GM20431 (cell line): ENCODE results near the gene SLC16A6.
"Not testable (repeated sequence)": the region's sequence is repeated elsewhere in the genome, so short reads cannot be mapped to it uniquely, and the experiment has no call there.

Source experiments
- in situ Hi-C: fragments of 300-500 bp; cut with MseI, MboI; formaldehyde crosslinking; loops from one replicate; pipeline ENCODE4 v1.15.0; 2020; ENCODE audit warnings: low sequenced_read_pairs; ENCODE audit not compliant: unreplicated experiment

The SLC16A6 gene

DNA sequence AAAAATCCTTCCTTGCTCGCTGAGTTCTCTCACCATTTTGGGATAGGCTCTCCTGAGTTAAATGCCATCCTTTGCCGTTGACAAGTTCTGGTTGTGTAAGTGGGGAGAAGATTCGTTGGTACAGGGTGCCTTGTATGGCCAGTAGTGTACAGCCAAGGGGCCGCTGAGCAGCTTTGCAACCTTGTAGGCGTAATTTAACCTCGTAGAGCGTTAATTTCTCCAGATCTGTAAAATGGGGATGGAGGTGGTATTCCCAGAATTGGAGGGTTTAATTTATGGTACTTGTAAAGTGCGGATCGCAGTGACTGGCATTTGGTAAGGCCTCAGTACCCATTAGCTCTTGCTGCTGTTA is 1.7 kb upstream of the SLC16A6 start:
- in situ Hi-C loops = no loop called here

- in situ Hi-C loops = no loop called here
Observed at GRCh38 chr17:68291836-68292688, 1.1 kb upstream of the SLC16A6 start.

GRCh38 chr17:68290268-68290954 is 516 bp downstream of the SLC16A6 start:
- in situ Hi-C loops = no loop called here

DNA sequence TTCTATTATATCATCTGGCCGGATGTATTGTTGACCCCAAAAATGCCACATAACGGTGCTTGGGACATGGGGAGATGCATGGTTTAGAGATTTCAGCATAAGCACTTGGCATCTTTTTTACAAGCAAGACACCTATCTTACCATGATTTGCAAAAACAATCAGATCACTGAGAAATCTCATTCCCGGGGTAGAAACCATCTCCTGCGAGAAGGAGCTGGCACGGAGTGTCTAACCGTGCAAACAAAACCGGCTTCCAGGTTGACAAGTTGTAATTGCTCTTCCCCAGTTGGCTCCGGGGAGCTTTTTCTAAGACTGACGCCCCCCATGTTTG is 1.0 kb downstream of the SLC16A6 start:
- in situ Hi-C loops = no loop called here

DNA sequence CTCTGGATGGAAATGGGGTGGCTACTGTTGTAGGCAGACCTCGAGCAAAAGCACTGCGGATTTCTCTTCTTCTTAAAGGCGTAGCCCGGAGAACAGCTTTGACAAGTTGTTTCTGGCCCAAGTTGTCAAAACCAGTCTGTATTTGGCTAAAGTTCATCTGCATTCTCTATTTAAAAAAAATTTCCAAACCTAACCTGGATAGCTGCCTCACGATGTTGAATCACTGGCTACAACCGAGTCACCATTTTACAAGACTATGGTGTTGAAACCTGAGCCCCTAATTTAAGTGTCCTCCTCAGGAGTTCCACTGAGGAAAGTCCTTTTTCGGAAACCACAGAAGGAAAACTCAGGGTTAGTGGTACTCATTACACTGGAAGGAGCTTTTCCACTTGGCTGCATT is 1.5 kb downstream of the SLC16A6 start:
- in situ Hi-C loops = no loop called here

DNA sequence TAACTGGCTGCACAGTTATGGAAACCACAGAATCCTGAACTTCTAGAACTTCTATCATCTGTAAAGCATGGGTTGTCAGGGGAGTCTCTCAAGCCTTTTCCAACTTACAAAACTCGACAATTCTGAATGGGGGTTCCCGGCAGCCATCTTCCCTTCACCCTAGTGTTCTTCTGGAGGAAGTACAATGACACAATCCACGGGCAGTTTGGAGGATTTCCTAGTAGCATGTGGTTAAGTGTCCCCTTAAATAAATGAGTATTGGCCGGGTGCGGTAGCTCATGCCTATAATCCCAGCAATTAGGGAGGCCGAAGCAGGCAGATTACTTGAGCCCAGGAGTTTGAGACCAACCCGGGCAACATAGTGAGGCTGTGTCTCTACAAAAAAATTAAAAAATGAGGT is 2.1 kb downstream of the SLC16A6 start:
- in situ Hi-C loops = no loop called here

DNA sequence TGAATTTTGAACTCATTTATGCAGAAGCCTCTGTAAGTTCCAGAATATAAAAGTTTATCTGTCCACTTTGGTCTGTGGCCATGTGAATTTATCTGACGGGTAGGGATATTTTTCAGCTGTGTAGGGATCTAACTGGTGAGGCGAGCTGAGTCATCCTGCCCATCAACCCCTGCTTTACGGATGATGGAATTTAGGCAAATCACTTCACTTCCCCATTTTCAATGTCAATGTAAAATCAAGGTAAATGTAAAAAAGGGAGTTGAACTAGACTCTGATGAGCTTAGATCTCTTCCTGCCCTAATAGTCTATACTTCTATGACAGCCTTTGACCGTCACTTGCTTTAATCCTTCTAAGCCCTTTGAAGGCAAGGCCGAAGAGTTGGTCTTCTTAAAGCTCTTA is 2.6 kb downstream of the SLC16A6 start:
- in situ Hi-C loops = no loop called here

DNA sequence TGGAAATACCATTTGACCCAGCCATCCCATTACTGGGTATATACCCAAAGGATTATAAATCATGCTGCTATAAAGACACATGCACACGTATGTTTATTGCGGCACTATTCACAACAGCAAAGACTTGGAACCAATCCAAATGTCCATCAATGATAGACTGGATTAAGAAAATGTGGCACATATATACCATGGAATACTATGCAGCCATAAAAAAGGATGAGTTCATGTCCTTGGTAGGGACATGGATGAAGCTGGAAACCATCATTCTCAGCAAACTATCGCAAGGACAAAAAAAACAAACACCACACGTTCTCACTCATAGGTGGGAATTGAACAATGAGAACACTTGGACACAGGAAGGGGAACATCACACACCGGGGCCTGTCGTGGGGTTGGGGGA is 9.0 kb downstream of the SLC16A6 start:
- in situ Hi-C loops = not testable (repeated sequence)

DNA sequence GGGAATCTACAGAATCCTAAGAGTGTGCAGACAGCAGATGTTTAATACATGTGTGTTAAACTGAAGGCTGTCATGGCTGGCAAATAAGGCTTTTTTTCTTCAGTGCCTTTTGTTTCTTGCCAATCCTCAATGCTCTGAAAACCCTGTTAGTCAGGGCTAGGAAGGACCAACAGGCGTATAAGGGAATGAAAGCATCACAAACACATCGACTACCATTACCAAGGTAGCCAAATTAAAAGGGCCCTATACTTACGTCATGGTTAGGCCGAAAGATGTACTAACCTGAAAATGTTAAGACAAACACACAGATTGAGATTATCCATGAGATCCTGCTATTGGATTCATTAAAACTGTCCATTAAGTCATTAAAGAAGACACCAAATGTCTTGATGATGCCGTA is 13.1 kb downstream of the SLC16A6 start:
- in situ Hi-C loops = no loop called here

- in situ Hi-C loops = not testable (repeated sequence)
Observed at GRCh38 chr17:68276339-68276738, 14.6 kb downstream of the SLC16A6 start.

DNA sequence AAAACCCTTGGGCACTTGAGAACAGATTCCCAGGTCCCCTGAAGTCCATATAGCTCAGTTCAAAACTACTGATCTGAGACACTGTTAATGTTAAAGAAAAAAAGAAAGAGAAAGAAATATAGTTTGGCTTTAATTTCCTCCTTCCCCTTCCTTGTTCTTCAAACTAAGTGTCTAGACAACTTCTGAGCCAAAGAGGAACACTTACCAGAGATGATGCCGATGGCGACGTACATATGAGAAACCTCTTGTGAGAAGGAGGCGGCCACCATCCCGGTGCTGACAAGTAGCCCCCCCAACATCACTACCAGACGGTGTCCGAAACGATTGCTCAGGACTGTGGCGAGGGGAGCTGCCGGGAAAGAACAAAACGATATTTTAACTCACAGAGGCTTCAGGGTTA is 17.2 kb downstream of the SLC16A6 start:
- in situ Hi-C loops = no loop called here

DNA sequence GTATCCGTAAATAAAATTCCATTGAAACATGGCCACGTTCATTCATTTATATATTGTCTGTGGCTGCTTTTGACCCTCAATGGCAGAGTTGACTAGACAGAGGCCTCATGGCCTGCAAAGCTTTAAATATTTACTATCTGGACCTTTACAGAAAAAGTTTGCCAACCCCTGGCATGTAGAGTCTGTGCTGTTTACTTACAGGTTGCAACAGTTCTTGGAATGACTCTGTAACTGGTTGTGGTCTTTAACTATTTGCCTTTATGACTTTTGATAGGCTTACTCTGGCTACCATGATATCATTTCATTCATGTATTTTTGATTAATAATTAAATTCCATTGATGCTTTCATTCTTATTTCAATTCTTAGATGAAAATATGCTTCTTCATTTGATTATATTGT is 25.1 kb downstream of the SLC16A6 start:
- in situ Hi-C loops = loop anchor here (10.0 kb wide), 1 partner anchor 169 kb away; no protein-coding TSS in a partner anchor

DNA sequence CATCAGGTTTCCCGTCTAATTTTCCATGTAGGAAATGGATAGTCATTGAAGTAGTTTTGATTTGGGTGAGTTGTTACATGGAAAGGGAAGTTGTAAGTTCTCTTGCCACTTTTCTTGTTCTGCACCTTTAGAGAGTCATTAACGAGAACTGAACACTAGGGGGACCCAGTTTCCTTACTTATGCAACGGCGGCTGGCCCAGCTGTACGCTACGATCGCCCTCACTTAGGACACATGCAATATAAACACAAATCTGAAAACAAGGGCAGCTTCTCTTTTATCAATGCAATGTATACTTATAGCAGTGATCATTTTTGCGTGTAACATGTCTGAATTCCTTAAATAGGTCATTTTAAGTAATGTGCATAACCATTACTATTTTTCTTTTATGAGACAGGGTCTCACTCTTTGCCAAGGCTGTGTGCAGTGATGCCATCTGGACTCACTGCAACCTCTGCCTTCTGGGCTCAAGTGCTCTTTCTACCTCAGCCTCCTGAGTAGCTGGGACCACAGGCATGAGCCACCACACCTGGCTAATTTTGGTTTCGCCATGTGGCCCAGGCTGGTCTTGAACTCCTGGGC is 27.7 kb downstream of the SLC16A6 start:
- in situ Hi-C loops = loop anchor here (10.0 kb wide), 1 partner anchor 172 kb away; no protein-coding TSS in a partner anchor

- in situ Hi-C loops = loop anchor here (10.0 kb wide), 1 partner anchor 172 kb away; no protein-coding TSS in a partner anchor
Observed at GRCh38 chr17:68262467-68262866, 28.5 kb downstream of the SLC16A6 start.

DNA sequence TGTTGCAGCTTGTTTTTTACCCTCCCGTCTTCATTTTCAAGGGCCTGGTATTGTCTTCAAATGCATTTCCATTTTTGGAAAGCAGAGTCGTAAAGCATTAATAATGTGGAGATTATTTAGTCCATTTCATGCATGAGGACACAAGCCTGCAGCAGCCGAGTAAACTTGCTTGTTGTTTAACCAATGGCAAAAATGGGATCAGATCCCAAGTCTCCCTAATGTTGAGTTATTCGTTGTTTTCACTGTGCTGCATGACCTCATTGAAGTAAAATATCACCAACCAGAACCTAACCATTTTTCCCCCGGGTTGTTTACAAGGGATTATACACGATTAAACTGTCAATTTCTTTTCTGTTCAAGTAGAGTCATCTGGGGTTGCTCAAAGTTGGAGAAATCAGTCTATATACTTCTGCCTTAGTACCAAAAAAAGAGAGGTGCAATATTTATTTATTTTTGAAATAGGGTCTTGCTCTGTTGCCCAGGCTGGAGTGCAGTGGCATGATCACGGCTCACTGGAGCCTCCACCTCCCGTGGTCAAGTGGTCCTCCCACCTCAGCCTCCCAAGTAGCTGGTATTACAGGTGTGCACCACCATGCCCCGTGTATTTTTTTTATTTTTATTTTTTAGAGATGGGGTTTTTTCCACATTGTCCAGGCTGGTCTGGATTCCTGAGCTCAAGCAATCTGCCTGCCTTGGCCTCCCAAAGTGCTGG is 30.7 kb downstream of the SLC16A6 start:
- in situ Hi-C loops = loop anchor here (10.0 kb wide), 1 partner anchor 175 kb away; no protein-coding TSS in a partner anchor

DNA sequence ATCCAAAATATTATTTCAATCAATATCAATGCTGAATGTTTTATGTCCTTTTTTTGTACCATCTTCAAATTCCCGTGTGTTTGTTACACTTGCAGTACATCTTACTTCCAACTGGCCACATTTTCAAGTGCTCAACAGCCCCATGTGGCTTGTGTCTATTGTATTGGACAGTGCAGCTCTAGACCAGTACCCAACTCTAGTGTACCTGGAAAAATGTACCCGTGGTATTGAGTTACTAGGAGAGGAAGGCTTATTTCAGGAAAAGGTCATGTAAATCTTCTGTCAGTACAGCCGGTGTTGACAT is 31.3 kb downstream of the SLC16A6 start:
- in situ Hi-C loops = not testable (repeated sequence)

GRCh38 chr17:68258890-68259647 is 31.9 kb downstream of the SLC16A6 start:
- in situ Hi-C loops = not testable (repeated sequence)

DNA sequence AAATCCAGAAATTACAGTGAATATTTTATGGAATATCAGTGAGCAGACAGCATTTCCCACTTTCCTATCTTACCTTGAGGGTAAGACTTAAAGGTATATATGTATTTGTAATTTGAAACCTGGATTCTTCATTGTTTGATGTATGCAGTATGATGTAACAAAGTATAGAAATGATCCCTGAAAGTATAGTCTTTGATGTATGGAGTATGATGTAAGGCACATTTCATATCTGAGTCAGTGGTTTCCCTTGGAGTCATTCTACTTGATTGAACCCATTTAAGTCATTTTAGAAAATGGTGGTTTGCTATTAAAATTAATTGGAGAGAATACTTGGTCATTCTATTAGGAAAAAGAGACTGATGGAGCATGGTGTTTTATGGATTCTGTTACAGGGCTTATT is 33.0 kb downstream of the SLC16A6 start:
- in situ Hi-C loops = no loop called here

DNA sequence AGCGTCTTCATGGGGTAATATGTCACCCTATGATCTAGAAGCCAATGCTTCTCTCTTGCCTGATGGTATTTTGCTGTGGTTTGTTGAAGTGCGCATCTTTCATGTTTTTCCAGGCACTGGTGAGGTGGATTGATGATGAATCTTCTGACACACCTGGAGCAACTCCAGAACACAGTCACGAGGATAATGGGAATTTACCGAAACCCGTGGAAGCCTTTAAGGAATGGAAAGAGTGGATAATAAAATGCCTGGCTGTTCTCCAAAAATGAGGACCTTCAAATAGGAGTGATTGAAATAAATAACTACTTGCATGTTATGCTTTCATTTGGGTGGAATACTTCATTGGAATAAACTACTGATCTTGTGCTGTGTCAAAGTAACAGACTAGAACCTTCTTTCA is 34.2 kb downstream of the SLC16A6 start:
- in situ Hi-C loops = not testable (repeated sequence)
